ENCODE results near the gene ACCSL.

Gene ACCSL

GRCh38 chr11:44097821-44098220 is 50.0 kb downstream of the ACCSL start:
- Histone ChIP-seq H4K20me1 (peaks cover 19 to 67% (median 42%) of the 10 kb centered on the region in 11 experiments; a peak in 19 of 22 replicates), H3K4me3 (no peak overlapping the region), H3K27ac (no peak overlapping the region), H3K36me3 (peaks cover 0 to 24% (median 16%) of the 10 kb centered on the region in 11 experiments; a peak in 16 of 22 replicates), H3K4me2 (no peak overlapping the region), H3K9me3 (replicated peaks in 1 of 11) (peaks cover 0 to 9% (median 0%) of the 10 kb centered on the region in 11 experiments; a peak in 4 of 22 replicates), H3K27me3 (no peaks in the 10 kb centered on the region), H3K4me1 (peaks cover 12 to 33% (median 21%) of the 10 kb centered on the region in 10 experiments), H3K9ac (no peak overlapping the region)
- no peak for TF ChIP-seq Cebpa-rat (IDR thresholded peaks at IDR 0.05)

GRCh38 chr11:44101098-44101497 is 53.3 kb downstream of the ACCSL start:
- H3K27me3 ChIP-seq: no peaks in the 10 kb centered on the region
- H3K4me1 ChIP-seq: peaks cover 19 to 43% (median 32%) of the 10 kb centered on the region in 10 experiments
- peaks cover 0 to 37% (median 18%) of the 10 kb centered on the region in 11 experiments; a peak in 17 of 22 replicates for H3K36me3 ChIP-seq
- no peak overlapping the region for H3K27ac ChIP-seq
- H3K9me3 ChIP-seq (replicated peaks in 1 of 11): peaks cover 0 to 9% (median 0%) of the 10 kb centered on the region in 11 experiments; a peak in 4 of 22 replicates
- no peak overlapping the region for H3K4me3 ChIP-seq
- H3K4me2 ChIP-seq: peak overlapping the region in 8 of 11 experiments; percentile 29 to 55 (median 50); a peak in 15 of 22 replicates
- TF ChIP-seq Cebpa-rat (IDR thresholded peaks at IDR 0.05): no peak
- H3K9ac ChIP-seq: no peak overlapping the region
- peaks cover 19 to 78% (median 41%) of the 10 kb centered on the region in 11 experiments; a peak in 18 of 22 replicates for H4K20me1 ChIP-seq

GRCh38 chr11:44104481-44105294 is 56.9 kb downstream of the ACCSL start:
- H3K36me3 ChIP-seq: peaks cover 21 to 54% (median 34%) of the 10 kb centered on the region in 11 experiments
- no peak overlapping the region for H3K4me3 ChIP-seq
- no peaks in the 10 kb centered on the region for H3K27me3 ChIP-seq
- peak in 7 of 11 experiments; percentile 35 to 63 (median 57); a peak in 7 of 22 replicates for TF ChIP-seq Cebpa-rat (IDR thresholded peaks at IDR 0.05)
- peak overlapping the region in 10 of 11 experiments; percentile 14 to 75 (median 50); a peak in 17 of 22 replicates for H3K4me2 ChIP-seq
- peaks cover 0 to 9% (median 0%) of the 10 kb centered on the region in 11 experiments; a peak in 4 of 22 replicates for H3K9me3 ChIP-seq (replicated peaks in 1 of 11)
- peak overlapping the region in 5 of 11 experiments; percentile 14 to 52 (median 41); a peak in 8 of 22 replicates for H3K27ac ChIP-seq
- H4K20me1 ChIP-seq: peaks cover 13 to 61% (median 27%) of the 10 kb centered on the region in 11 experiments; a peak in 17 of 22 replicates
- H3K9ac ChIP-seq: no peak overlapping the region; a peak in 1 of 22 replicates
- peaks cover 10 to 34% (median 22%) of the 10 kb centered on the region in 10 experiments; a peak in 19 of 20 replicates for H3K4me1 ChIP-seq

- H3K27me3 ChIP-seq: no peaks in the 10 kb centered on the region
- H3K27ac ChIP-seq: no peak overlapping the region
- H3K4me2 ChIP-seq: no peak overlapping the region
- no peak for TF ChIP-seq Cebpa-rat (IDR thresholded peaks at IDR 0.05)
- H3K36me3 ChIP-seq: peaks cover 39 to 66% (median 52%) of the 10 kb centered on the region in 11 experiments
- H3K9ac ChIP-seq: no peak overlapping the region
- peaks cover 0 to 29% (median 8%) of the 10 kb centered on the region in 11 experiments; a peak in 7 of 22 replicates for H4K20me1 ChIP-seq
- H3K4me1 ChIP-seq: peaks cover 0 to 17% (median 12%) of the 10 kb centered on the region in 10 experiments; a peak in 16 of 20 replicates
- H3K9me3 ChIP-seq (replicated peaks in 1 of 11): no peaks in the 10 kb centered on the region
- no peak overlapping the region for H3K4me3 ChIP-seq
Measured at GRCh38 chr11:44108260-44108659, 60.5 kb downstream of the ACCSL start.

All from BLaER1 treated with 17β-estradiol and CSF1 and Interleukin-3, amounts not matched to agents 10 nM and 100 nM (cell line).